Gastrocnemius medialis (tissue), 4 donors: ENCODE results near the gene RBX1.

Experiments
- CTCF ChIP-seq, 5 experiments: fragments of 450-650 bp in 3 of 5; fragments of 200-600 bp in 2 of 5; sonication (generic) in 2 of 5; IDR thresholded peaks in 4 of 5; conservative IDR thresholded peaks in 1 of 5; 1 replicate in 4 of 5; 2 replicates in 1 of 5; pipeline ENCODE4 v1.5.1; 2016 to 2019; ENCODE audit warnings: antibody characterized with exemption in 5 of 5, mild to moderate bottlenecking in 3 of 5, moderate library complexity in 3 of 5
- POLR2A ChIP-seq, 2 donors: fragments of 450-650 bp; IDR thresholded peaks; one replicate each; pipeline ENCODE4 v1.6.1; 2017; ENCODE audit warnings: antibody characterized with exemption in 2 of 2, mild to moderate bottlenecking in 2 of 2, moderate library complexity in 2 of 2

DNA sequence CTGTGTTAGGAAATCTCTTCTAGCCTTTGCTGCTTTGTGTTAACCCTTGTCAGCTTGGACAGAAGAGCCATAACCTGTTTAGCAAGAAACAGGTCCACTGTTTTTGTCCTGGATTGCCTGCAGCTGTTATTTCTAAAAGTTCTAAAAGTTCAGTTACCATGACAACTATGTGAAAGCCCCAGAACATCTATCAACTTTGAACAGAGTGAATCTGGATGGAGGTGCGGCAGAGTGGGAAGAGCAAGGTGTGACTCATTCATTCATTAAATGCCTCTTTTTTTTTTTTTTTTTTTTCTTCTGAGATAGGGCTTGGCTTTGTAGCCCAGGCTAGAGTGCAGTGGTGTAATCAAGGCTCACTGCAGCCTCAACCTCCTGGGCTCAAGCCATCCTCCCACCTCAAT, 50.5 kb downstream of the RBX1 start:
- TF ChIP-seq CTCF (IDR thresholded peaks at IDR 0.05 in 4 of 5, conservative IDR thresholded peaks at IDR 0.05 in 1 of 5) (no peak), POLR2A (IDR thresholded peaks at IDR 0.05) (no peak)
